NB4 (cell line): ENCODE measurements around the gene APOL3.

Experiments used
- POLR2A ChIP-seq: IDR thresholded peaks from 2 replicates; pipeline ENCODE4 v1.6.1; 2011; ENCODE audit warnings: mild to moderate bottlenecking; ENCODE audit not compliant: insufficient read length; ENCODE audit errors: extremely low read depth
- TF ChIP-seq, protein P1 (sequence below): IDR thresholded peaks from one replicate; pipeline ENCODE4 v1.5.1; 2012; ENCODE audit warnings: low read depth, low read length
- TF ChIP-seq, protein P2 (sequence below): IDR thresholded peaks from 2 replicates; pipeline ENCODE4 v1.6.1; 2011; ENCODE audit warnings: low read depth, low read length

DNA sequence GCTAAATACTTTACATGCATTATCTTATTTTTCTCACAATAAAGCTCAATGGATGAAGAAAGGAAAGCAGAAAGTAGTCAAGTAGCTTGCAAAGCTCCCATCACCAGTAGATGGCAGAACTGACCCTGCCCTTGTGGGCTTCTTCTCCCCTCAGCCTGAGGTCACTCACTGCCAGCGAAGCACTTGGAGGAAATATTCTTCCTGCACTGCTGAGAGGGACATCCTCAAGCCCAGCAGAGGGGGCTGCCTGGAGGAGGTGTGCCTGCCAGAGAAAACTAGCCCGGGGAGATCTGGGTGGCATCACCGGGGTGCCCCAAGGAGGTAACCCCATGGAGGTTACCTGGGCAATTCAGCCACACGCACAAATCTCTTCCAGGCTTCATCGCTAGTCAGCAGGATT, 34.4 kb upstream of the APOL3 start:
- TF ChIP-seq POLR2A = no peak
- TF ChIP-seq, protein P1, sequence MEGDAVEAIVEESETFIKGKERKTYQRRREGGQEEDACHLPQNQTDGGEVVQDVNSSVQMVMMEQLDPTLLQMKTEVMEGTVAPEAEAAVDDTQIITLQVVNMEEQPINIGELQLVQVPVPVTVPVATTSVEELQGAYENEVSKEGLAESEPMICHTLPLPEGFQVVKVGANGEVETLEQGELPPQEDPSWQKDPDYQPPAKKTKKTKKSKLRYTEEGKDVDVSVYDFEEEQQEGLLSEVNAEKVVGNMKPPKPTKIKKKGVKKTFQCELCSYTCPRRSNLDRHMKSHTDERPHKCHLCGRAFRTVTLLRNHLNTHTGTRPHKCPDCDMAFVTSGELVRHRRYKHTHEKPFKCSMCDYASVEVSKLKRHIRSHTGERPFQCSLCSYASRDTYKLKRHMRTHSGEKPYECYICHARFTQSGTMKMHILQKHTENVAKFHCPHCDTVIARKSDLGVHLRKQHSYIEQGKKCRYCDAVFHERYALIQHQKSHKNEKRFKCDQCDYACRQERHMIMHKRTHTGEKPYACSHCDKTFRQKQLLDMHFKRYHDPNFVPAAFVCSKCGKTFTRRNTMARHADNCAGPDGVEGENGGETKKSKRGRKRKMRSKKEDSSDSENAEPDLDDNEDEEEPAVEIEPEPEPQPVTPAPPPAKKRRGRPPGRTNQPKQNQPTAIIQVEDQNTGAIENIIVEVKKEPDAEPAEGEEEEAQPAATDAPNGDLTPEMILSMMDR = peak; percentile 82
- TF ChIP-seq, protein P2, sequence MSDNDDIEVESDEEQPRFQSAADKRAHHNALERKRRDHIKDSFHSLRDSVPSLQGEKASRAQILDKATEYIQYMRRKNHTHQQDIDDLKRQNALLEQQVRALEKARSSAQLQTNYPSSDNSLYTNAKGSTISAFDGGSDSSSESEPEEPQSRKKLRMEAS = no peak
